Sciatic nerve (tissue), 2 donors: ENCODE results near the gene UBQLN1. TPM values are rescaled to one million over a fixed set of nuclear protein-coding genes. Genes with fewer than 3 reads are reported as not detected.
"Not testable (repeated sequence)": the region's sequence is repeated elsewhere in the genome, so short reads cannot be mapped to it uniquely, and the experiment has no call there.

Experiments used
- ATAC-seq: fragments of 200-7000 bp; cut with Tn5 transposase; one replicate; pipeline ENCODE4 v1.9.1; 2020; ENCODE audit warnings: mild to moderate bottlenecking, moderate library complexity
- DNase-seq: peaks from one replicate; pipeline ENCODE4 v3.0.0-alpha.2; 2020; ENCODE audit warnings: low spot score
- intact Hi-C: fragments of 100-400 bp; cut with DNase I; formaldehyde crosslinking; loops from one replicate; pipeline ENCODE4 v1.14.2; 2022
- total RNA-seq: library from RNA; stranded (reverse); fragmentation: NEBNext Ultra II Directional; extraction: Animal tissue kit (Norgen Biotek cat#: 25700); gene quantifications from one replicate; pipeline ENCODE4 v1.2.1, GENCODE V29; 2021
- donor health status: DM: no; HTN: no; CAD: no.
- donor health status: DM: no; HTN: no; CAD: no.

The UBQLN1 gene
- total RNA-seq: 88.0 TPM

DNA sequence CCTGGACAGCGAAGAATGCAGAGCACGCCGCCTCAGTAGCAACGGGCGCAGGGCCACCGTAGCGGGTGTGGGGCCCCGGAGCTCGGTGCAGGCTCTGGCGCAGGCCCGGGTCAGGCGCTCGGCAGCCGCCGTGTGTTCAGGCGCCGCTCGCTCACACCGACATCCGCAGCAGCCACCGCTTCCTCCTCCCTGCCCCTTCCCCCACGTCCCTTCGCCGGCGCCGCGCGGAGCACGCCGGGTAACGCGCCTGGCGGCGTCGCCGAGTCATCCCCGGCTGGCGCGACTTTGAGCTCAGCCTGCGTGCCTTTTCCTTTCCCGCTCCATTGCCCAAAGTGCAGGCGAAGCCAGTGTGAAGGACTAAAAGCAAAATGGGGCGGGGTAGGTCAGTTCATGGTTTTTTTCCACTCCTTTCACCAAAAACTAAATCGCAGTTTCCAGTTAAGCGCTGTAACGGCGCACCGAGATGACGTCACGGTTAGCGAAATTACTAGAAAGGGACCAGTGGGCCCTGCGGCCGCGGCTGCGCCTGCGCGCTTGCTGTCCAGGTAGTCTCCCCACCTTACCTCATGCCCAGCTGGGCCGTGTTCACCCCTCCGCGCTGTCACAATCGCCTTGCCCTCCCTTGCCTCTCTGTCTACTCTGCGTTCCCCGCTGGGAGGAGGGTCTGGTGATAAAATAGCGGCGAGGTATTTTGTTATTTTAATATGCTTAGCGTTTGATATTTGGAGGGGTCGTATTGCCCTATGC, at the start of gene UBQLN1:
Gene UBQLN1 (minus strand): TSS at position 191 of the 747 bp plus-strand sequence. CDS start 279 bp downstream, outside the sequence.
- peak; percentile 97 for DNase-seq
- intact Hi-C loops: no loop called here
- ATAC-seq: peak; percentile 97

DNA sequence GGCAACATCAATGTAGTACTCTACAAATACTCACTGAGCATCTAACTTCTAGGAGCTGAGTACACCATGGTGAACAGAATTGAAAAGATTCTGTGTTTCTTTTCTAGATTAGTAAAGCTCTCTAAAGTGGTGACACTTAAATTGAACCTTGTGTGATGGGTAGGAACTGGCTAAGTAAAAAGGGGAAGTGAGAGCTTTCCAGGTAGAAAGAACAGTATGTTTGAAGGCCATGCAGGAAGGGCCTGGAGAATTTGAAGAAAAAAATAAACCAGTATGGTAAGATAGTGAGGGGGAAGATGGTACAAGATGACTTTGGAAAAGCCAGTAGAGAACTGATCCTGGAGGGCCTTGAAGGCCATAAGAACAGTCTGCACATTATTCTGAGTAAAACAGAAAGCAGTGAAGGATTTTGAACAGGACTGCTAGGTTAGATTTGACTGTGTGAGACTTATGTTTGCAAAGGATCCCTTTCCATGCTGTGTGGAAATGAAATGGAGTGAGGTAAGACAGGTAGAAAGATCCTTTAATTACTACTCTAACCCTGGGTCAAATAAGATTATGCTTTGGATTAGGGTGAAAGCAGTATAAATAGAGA, 46.7 kb upstream of the UBQLN1 start:
- no peak for DNase-seq
- ATAC-seq: no peak
- intact Hi-C loops: no loop called here

DNA sequence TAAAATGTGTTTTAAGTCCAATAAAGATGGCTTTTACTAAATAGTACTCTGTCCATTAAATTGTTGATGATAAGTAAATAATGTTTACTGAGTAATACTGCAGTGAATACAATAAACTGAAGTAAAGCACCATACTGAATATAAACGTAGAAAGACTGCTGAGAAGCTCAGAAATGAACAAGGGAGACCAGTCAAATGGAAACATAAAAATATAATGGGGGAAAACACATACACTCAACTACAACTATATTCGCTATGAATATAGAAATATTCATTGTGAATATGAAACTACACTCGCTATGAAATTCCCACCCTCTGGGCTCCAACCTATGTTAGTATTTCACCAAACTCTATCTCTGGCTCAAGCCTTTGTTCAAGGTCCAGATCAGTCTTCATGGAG, 41.9 kb upstream of the UBQLN1 start:
- intact Hi-C loops: no loop called here
- no peak for DNase-seq
- ATAC-seq: no peak

DNA sequence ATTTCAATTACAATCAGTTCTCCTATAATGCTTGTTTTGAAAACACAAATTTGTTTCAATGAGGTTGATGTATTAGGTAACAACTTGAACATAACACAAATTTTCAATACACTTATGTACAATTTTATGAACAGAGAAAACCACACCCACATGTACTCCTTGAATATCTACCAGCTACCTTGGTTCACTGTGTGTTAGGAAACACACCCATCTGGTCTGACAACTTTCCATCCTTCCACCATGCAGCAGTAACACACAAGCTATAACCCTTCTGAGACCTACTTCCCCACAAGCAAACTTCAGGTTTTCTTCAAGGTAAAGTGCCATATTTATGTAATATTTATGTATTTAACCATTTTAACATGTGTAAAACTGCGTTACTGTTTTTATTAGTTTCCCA, 36.4 kb upstream of the UBQLN1 start:
- ATAC-seq (no peak), DNase-seq (no peak)
- intact Hi-C loops: no loop called here

DNA sequence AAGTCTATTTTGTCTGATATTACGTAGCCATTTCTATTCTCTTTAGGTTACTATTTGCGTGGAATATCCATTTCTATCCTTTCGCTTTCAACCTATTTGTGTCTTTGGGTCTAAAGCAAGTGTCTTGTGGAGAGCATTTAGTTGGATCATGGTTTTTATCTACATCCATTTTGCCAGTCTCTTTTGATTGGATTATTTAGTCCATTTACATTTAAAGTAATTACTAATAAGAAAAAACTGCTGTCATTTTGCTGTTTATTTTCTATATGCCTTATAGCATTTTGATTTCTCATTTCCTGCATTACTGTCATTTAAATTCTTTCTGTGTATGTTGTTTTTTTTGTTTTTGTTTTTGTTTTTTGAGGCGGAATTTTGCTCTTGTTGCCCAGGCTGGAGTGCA, 26.0 kb upstream of the UBQLN1 start:
- DNase-seq (no peak), ATAC-seq (no peak)
- intact Hi-C loops: no loop called here

DNA sequence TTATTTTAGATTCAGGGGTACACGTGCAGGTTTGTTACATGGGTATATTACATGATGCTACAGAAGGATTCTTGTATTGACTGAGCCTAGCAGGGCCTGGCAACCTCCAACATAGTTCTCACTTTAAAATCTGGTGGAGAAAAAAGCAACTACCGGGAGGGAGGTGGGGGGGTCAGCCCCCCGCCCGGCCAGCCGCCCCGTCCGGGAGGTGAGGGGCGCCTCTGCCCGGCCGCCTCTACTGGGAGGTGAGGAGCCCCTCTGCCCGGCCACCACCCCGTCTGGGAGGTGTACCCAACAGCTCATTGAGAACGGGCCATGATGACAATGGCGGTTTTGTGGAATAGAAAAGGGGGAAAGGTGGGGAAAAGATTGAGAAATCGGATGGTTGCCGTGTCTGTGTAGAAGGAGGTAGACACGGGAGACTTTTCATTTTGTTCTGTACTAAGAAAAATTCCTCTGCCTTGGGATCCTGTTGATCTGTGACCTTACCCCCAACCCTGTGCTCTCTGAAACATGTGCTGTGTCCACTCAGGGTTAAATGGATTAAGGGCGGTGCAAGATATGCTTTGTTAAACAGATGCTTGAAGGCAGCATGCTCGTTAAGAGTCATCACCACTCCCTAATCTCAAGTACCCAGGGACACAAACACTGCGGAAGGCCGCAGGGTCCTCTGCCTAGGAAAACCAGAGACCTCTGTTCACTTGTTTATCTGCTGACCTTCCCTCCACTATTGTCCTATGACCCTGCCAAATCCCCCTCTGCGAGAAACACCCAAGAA, 21.0 kb upstream of the UBQLN1 start:
- intact Hi-C loops, DNase-seq, ATAC-seq: not testable (repeated sequence)

DNA sequence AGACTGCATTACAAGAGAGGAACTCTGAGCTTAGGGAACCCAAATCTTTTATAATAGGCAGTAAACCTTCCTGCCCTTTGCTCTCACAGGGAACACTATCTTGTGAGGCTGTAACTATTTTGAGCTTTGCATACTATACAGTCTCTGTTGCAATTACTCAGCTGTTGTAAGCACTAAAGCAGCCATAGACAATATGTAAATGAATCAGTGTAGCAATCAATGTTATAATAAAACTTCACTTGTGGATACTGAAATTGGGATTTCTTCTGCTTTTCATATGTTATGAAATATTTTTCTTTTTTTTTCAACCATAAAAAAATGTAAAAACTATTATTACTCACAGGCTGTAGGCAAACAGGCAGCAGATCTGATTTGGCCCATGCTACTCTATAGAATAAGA, 16.7 kb upstream of the UBQLN1 start:
- ATAC-seq (no peak), DNase-seq (no peak)
- intact Hi-C loops: loop anchor here (2.0 kb wide), 1 partner anchor 32 kb away; no protein-coding TSS in a partner anchor

DNA sequence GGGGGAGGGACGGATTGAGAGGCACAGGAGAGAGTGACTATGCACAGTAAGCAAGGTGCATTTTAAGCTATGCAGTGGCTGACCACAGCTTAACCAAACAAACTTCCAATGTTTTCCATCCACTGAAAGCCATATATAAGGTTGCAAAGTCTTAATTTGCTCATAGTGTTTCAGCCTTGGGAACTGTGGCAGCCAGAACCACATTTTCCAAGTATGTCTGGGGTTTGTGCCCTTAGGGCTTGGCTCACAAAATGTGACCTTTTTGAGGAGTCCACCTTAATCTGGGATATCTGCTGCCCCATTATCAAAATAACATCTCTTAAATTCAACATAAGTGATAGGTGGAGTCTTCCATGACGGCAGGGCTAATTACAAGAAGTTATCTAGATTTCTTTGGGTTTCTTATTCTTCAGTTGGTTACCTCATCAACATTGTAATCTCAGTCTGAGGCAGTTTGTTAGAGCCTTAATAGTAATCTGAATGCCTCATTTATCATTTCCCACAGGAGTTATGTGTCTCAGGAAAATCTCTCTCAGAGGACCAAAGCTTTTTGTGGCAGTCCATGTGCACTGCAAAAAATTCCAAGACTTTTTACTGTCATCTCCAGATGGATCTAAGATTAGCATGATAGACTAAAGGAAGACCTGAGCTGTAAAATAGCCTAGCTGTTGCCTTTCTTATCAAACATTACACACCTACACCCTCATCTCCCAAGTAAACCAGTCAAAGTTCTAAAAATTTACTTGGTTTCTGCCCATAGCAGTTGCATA, 15.2 kb upstream of the UBQLN1 start:
- ATAC-seq (no peak), DNase-seq (no peak)
- intact Hi-C loops: no loop called here

DNA sequence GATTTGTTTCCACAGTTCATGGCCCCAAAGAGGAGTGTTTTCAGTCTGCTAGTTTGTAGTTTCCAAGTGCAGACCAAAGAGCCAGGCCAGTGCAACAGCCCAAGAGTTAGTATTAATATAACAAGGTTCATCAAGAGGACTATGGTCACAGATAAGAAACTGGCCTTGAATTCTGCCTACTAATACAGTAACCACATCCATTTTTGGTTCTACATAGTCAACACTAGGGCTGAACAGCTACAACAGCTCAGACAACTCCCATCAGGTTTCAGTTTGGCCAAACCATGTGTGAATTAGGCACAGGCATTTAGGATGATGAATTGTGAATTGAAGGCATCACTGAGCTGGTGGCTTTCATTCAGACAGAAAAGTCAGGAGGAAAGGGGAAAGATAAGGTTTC, 13.8 kb upstream of the UBQLN1 start:
- no peak for DNase-seq
- no peak for ATAC-seq
- intact Hi-C loops: no loop called here

DNA sequence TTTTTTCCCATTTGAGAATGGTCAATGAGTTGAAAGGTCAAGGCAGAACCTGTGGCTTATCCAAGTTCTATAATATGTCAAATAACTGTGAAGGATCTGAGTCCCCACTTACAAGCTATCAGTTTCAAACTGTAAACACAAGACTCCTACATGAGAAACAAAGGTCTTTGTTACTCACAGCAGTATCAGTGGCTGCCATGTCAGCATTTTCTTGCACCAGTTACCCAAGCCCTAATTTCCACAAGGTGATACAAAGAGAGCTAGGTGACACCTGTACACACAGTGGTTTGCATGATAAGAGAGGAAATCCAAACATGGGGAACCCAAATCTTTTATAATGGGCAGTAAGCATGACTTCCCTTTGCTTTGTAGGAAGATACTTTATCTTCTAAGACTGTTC, 8.0 kb upstream of the UBQLN1 start:
- no peak for DNase-seq
- ATAC-seq: no peak
- intact Hi-C loops: no loop called here

DNA sequence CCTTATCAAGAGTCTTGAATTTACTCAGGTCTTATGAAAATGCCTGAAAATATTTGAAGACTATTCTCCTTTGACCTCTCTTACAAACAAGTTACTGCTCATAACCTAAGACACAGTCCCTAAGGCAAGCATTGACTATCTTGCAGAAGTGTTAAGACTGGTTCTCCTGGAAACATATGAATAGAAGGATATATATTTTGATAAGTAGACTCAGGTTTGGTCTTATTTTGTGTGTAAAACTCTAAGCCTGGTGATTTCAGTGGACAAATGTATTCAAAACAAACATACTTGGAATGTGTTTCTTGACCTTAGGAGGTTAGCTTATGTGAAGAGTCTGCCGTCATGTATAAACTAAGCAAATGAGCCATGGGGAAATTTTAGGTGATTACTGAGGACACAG, 7.5 kb upstream of the UBQLN1 start:
- no peak for ATAC-seq
- intact Hi-C loops: no loop called here
- no peak for DNase-seq

DNA sequence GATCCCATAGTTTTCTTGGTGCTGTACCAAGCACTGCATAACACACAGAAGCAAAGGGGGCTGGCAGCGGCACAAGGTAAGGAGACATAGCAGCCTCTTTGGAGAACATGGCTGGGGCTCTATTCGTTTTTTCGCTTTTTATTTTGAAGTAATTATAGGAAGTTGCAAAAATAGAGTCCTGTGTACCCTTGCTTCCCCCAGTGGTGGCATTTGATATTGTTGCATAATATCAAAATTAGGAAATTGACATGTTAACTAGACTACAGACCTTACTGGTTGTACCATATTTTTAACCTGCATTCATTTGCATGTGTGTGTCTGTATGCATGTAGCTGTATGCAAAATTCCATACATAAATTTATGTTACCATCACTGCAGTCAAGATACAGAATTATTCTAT, 6.6 kb upstream of the UBQLN1 start:
- intact Hi-C loops: no loop called here
- no peak for ATAC-seq
- no peak for DNase-seq

DNA sequence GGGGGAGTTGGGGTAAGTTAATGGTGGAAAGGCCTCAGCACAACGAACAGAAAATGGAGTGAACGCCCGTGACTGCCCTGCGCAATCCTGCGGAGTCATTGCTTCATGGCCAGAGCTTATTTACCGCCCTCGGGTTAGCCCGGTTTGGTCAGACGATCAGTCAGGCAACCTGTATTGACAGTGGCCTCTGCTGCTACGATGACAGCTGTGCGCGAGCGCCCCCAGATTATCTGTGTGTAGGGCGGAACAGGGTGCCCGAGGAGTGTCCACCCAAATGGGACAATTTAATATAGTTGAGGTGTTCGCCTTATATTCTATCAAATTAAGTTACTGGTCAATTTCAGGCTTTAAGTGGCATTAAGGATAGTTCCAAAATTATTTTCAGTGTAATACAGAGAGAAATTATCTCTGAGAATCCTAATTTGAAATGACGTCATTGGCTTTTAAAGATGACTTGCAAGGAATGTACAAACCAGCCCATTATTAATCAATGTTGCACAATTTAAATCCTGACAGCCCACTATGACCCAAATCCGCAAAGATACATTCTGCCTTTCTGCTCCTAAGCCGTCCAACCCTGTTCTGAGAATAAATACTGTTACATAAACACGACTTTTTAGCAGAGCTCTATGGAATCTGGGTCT, 879 bp upstream of the UBQLN1 start:
- ATAC-seq (peak; percentile 83), DNase-seq (peak; percentile 82)
- intact Hi-C loops: no loop called here

DNA sequence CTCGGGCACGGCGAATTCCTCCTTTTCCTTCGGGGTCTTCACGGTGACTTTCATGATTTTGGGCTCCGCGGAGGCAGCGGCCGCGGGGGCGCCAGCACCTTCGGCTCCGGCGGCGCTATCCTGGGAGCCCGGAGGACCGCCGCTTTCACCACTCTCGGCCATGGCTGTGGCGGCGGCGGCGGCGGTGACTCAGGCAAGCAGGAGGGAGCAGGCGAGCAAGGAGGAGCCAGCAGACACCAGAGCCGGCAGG, 315 bp downstream of the UBQLN1 start:
- ATAC-seq (peak; percentile 65), DNase-seq (no peak)
- intact Hi-C loops: no loop called here

DNA sequence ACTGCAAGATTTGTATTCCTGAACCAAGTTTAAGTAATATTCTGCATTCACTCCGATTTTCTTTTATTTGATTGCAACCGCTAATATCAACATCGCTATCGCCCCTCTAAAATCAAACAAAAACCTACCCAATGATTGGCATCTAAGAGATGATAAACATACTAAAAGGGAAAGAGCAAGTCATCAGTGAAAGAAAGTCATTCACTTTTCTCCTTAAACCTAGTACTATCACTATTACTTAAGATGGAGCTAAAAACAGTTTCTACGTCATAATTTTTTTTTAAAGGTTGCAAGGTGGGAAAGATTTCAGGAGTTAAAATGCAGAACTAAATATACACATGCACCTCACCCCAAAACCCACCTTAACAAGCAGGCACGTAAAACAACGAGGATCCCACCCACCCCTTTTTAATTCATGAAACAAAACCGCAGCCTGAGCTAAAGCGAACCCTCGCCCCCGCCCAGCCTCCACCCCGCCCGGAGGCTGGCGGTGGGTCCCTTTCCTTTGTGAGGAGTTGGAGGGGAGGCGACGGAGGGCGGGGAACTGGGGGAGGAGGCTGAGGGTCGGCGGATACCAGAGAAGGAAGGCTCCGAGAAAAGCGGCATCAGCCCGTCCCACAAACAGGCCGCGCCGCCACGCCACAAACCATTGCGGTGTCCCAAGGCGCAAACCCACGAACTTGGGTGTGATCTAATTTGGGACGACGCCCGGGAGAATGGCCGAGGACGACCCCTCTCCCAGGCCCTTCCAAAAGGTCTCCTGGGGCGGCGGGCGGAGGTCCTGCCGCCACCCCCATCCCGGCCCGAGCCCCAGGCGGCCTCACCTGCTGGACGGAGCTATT, 861 bp downstream of the UBQLN1 start:
- intact Hi-C loops: no loop called here
- DNase-seq (peak; percentile 66), ATAC-seq (no peak)

DNA sequence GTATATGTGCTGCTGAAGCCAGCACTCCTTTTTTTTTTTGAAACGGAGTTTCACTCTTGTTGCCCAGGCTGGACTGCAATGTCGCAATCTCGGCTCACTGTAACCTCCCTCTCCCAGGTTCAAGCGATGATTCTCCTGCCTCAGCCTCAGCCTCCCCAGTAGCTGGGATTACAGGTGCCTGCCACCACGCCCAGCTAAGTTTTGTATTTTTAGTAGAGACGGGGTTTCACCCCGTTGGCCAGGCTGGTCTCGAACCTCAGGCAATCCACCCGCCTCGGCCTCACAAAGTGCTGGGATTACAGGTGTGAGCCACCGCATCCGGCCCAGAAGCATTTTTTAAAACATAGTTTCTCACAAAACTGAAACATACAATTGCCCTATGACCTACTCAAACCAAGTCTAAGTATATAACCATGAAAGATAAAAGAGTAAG, 2.5 kb downstream of the UBQLN1 start:
- DNase-seq, intact Hi-C loops, ATAC-seq: not testable (repeated sequence)

DNA sequence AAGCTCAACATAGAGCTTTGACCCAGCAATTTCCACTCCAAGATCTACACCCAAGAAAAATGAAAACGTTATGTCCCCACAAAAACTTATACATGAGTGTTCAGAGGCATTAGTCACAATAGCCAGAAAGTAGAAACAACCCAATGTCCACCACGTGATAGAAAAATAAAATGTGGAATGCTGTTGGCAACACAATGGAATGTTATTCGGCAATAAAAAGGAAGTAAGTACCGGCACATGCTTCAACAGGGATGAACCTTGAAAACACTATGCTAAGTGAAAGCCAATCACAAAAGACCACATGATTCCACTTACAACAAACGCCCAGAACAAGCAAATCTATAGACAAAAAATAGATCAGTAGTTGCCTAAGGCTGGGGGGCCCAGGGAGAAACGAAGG, 6.0 kb downstream of the UBQLN1 start:
- peak; percentile 32 for ATAC-seq
- intact Hi-C loops: no loop called here
- DNase-seq: no peak

DNA sequence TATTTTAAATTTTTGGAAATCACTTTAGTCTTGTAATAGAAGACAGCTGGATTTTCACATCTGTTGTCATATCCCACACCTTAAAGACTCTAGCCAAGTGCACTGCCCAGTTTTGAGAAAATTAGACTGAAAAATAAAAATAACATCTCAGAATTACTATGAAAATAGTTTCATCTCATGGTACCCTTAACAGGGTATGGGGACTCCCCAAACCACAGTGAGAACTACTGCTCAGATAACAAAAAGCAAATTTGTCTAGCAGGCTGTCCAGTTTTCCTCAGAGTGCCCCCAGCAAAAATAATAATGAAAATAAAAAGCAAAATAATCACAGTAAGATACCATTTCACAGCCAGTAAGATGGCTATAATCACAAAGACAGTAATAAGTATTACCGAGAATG, 6.5 kb downstream of the UBQLN1 start:
- ATAC-seq (no peak), DNase-seq (no peak)
- intact Hi-C loops: no loop called here
